Tibial artery (tissue), 4 donors: ENCODE results near the gene SNX4.

Experiments
- DNase-seq, 2 donors: peaks; one replicate each; pipeline ENCODE4 v3.0.0-alpha.2; 2019
- H3K27ac ChIP-seq, 2 donors: fragments of 200-600 bp; sonication (generic) in 1 of 2; 1 replicate in 1 of 2; 2 replicates in 1 of 2; pipeline ENCODE4 v1.5.1; 2018 to 2019; ENCODE audit warnings: mild to moderate bottlenecking in 1 of 2
- H3K27me3 ChIP-seq, 2 donors: fragments of 200-600 bp; sonication (generic) in 1 of 2; one replicate each; pipeline versions ENCODE4 v1.5.1 to v1.6.0; 2016 to 2019
- H3K36me3 ChIP-seq, 3 donors: fragments of 200-600 bp; sonication (generic) in 2 of 3; one replicate each; pipeline ENCODE4 v1.5.1; 2016 to 2019; ENCODE audit warnings: mild to moderate bottlenecking in 2 of 3
- H3K4me1 ChIP-seq, 4 donors: fragments of 200-600 bp; sonication (generic) in 2 of 4; 1 replicate in 3 of 4; 2 replicates in 1 of 4; pipeline ENCODE4 v1.5.1; 2016 to 2019
- H3K4me3 ChIP-seq, 2 donors: fragments of 200-600 bp; sonication (generic) in 1 of 2; 1 replicate in 1 of 2; 2 replicates in 1 of 2; pipeline ENCODE4 v1.5.1; 2018 to 2019; ENCODE audit warnings: mild to moderate bottlenecking in 2 of 2
- H3K9me3 ChIP-seq, 3 donors: fragments of 200-600 bp; sonication (generic) in 1 of 3; one replicate each; pipeline ENCODE4 v1.5.1; 2016 to 2019
- CTCF ChIP-seq, 2 experiments: fragments of 200-600 bp in 1 of 2; fragments of 450-650 bp in 1 of 2; IDR thresholded peaks; one replicate each; pipeline ENCODE4 v1.5.1; 2017 to 2019; ENCODE audit warnings: antibody characterized with exemption in 2 of 2, mild to moderate bottlenecking in 1 of 2, moderate library complexity in 1 of 2
- intact Hi-C: fragments of 100-400 bp; cut with DNase I; formaldehyde crosslinking; loops from one replicate; pipeline ENCODE4 v1.15.0; 2023; ENCODE audit warnings: low total_unique reads

The SNX4 gene

GRCh38 chr3:125433091-125433534 lies 86.9 kb downstream of the SNX4 start:
- Histone ChIP-seq H3K4me3 (no peak overlapping the region), H3K27ac (no peak overlapping the region), H3K27me3 (no peaks in the 10 kb centered on the region), H3K36me3 (no peaks in the 10 kb centered on the region), H3K4me1 (peaks cover 0 to 7% (median 0%) of the 10 kb centered on the region in 4 donors), H3K9me3 (no peaks in the 10 kb centered on the region)
- DNase-seq: no peak
- intact Hi-C loops: no loop called here
- TF ChIP-seq CTCF (IDR thresholded peaks at IDR 0.05): no peak

DNA sequence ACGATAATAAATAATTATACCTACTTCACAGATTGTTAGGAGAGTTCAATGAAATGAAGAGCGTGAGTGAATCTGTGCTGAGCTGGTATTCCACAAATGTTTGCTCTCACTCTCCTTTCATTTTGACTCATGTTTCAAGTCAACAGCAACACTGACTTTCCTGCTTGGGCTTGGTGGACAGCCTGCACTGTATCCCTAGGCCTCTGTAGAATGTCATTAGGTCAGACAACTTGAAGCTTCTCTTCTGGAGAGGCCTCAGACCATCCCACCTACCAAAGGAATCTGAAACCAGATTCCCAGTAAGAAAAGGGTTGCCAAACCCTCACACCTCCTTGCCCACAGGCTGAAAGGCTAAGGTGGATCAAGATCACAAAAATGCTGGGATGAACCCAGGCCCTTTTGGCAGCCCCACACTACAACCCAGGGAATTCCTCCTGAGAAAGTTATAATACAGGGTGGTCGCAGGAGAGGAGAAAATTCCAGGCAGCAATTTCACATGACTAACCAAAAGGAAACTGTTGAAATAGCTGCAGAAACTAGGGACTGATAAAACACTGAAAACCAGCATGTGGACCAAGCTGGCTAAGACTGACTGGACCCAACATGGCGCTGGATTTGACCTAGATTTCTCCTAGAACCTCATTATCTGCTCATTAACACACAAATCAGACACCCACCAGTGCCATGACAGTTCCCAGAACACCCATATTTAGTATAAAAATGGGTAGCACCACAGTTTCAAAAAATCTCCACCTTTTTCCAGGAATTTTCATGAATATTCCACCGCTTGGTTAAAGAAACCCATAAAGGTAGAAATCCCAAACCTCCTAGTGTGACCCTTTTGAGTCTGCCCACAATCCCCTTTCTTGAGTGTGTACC lies 87.9 kb downstream of the SNX4 start:
- DNase-seq: no peak
- Histone ChIP-seq H3K36me3 (no peaks in the 10 kb centered on the region), H3K4me1 (no peaks in the 10 kb centered on the region), H3K9me3 (no peaks in the 10 kb centered on the region), H3K27me3 (no peaks in the 10 kb centered on the region), H3K4me3 (no peak overlapping the region), H3K27ac (no peak overlapping the region)
- intact Hi-C loops: no loop called here
- TF ChIP-seq CTCF (IDR thresholded peaks at IDR 0.05): no peak

- Histone ChIP-seq H3K27me3 (no peaks in the 10 kb centered on the region), H3K4me1 (no peaks in the 10 kb centered on the region), H3K27ac (no peak overlapping the region), H3K4me3 (no peak overlapping the region), H3K9me3 (no peaks in the 10 kb centered on the region), H3K36me3 (no peaks in the 10 kb centered on the region)
- no peak for TF ChIP-seq CTCF (IDR thresholded peaks at IDR 0.05)
- intact Hi-C loops: no loop called here
- no peak for DNase-seq
Measured at GRCh38 chr3:125431391-125431790, 88.6 kb downstream of the SNX4 start.

DNA sequence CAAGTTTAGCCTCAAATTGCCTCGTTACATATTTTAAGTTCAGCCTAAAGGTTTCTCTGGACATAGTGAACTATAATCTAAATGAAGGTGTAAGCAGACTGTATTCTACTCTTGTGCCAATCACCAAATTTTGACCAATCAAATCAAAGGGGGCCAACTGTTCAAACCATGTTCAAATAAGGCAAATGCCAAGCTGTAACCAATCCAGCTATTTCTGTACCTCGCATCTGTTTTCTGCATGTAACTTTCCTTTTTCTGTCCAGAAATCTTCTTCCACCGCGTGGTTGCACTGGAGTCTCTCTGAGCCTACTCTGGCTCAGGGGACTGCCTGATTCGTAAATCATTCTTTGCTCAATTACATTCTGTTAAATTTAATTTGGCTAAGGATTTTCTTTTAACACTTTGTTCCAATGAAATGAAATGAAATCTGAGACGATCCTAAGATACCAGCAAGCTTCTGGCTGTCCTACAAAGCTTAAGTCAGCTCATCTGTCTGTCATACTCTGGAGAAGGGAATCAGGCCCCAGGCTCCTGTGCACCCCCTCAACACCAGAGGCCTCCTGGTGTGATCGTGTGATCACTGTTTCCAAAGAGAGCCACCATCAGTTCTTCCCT lies 91.7 kb downstream of the SNX4 start:
- H3K4me3 ChIP-seq: no peak overlapping the region
- no peak for DNase-seq
- H3K27me3 ChIP-seq: no peaks in the 10 kb centered on the region
- H3K36me3 ChIP-seq: no peaks in the 10 kb centered on the region
- no peaks in the 10 kb centered on the region for H3K4me1 ChIP-seq
- H3K27ac ChIP-seq: no peak overlapping the region
- H3K9me3 ChIP-seq: no peaks in the 10 kb centered on the region
- intact Hi-C loops: no loop called here
- no peak for TF ChIP-seq CTCF (IDR thresholded peaks at IDR 0.05)

GRCh38 chr3:125418306-125418705 lies 101.7 kb downstream of the SNX4 start:
- Histone ChIP-seq H3K4me1 (no peaks in the 10 kb centered on the region), H3K27me3 (no peaks in the 10 kb centered on the region), H3K36me3 (no peaks in the 10 kb centered on the region), H3K9me3 (no peaks in the 10 kb centered on the region), H3K4me3 (no peak overlapping the region), H3K27ac (no peak overlapping the region)
- no peak for TF ChIP-seq CTCF (IDR thresholded peaks at IDR 0.05)
- no peak for DNase-seq
- intact Hi-C loops: no loop called here
